GM12873 (cell line): ENCODE data around the gene SRGAP1.

Source experiments
- CTCF ChIP-seq: IDR thresholded peaks from 2 replicates; pipeline ENCODE4 v1.5.1; 2012; ENCODE audit warnings: low read depth, mild to moderate bottlenecking, moderate library complexity, low read length, control low read depth; ENCODE audit not compliant: insufficient read depth; ENCODE audit errors: missing control alignments

SRGAP1 gene

GRCh38 chr12:63968673-63969072, 124.2 kb downstream of the SRGAP1 start:
- TF ChIP-seq CTCF: no peak

GRCh38 chr12:63976902-63977395, 132.4 kb downstream of the SRGAP1 start:
- no peak for TF ChIP-seq CTCF

- no peak for TF ChIP-seq CTCF
Observed at GRCh38 chr12:63977441-63977840, 132.9 kb downstream of the SRGAP1 start.

- TF ChIP-seq CTCF: no peak
Observed at GRCh38 chr12:63978519-63978918, 134.0 kb downstream of the SRGAP1 start.

- no peak for TF ChIP-seq CTCF
Observed at GRCh38 chr12:63980211-63980610, 135.7 kb downstream of the SRGAP1 start.

- no peak for TF ChIP-seq CTCF
Observed at GRCh38 chr12:63981343-63981742, 136.8 kb downstream of the SRGAP1 start.

- TF ChIP-seq CTCF: no peak
Observed at GRCh38 chr12:63982604-63983295, 138.2 kb downstream of the SRGAP1 start.
